Measurements from ENCODE around the gene LCE2D. TPM values are rescaled to one million over a fixed set of nuclear protein-coding genes. Genes with fewer than 3 reads are reported as not detected.

LCE2D gene
- total and polyA plus RNA-seq, 2 of the 4 experiments (the other 2 are of a cell fraction) = not detected

DNA sequence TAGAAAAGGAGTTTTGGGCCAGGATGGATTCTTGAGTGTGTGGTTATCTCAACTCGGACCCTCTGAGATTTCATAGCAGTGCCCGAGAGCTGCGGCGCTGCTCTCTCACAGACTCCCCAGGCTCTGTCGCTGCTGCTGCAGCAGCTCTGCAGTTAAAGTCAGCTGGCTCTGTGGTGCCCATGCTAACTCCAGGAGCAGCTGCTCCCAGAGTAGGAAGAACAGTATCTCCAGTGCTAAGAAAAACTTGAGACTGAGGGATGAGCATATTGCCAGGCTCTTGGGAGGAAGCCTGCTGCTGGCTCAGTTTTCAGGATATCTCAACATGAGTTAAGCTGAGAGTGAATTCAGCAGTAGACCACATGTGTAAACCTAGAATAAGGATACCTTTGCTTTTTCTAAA lies 4.5 kb downstream of the LCE2D start:
- H4K20me1 ChIP-seq (ENCODE audit: insufficient read depth, low read length) = no peaks in the 10 kb centered on the region
- no peak for ATAC-seq (ENCODE audit: low read depth)
- no peak overlapping the region for H2BK20ac ChIP-seq (ENCODE audit: low read depth, low read length)
- H3K27ac ChIP-seq (ENCODE audit: insufficient read depth, low read length) = no peak overlapping the region
- in situ Hi-C loops (cut with MboI; ENCODE audit: low sequenced_read_pairs) = loop anchor here (25.0 kb wide), 1 partner anchor 545 kb away; the partner anchor contains the start of genes LELP1 and PRR9
- H3K23ac ChIP-seq (ENCODE audit: low read depth, low read length) = no peak overlapping the region
- POLR2A ChIA-PET (ENCODE audit: unreplicated experiment) = no interaction called here
- CTCF ChIA-PET = no interaction called here
- no peaks in the 10 kb centered on the region for H3K79me1 ChIP-seq (ENCODE audit: low read depth in 1 of 2, low read length in 2 of 2)
- H2BK120ac ChIP-seq (ENCODE audit: low read depth, low read length) = no peak overlapping the region
- no peak for DNase-seq
- H3K9me1 ChIP-seq (ENCODE audit: insufficient read depth, low read length) = no peaks in the 10 kb centered on the region
- H2AFZ ChIP-seq (replicated peaks; ENCODE audit: low read length, poor library complexity) = no peak overlapping the region
- H3K56ac ChIP-seq (ENCODE audit: extremely low read depth, insufficient read depth, low read length) = no peak overlapping the region
- no peaks in the 10 kb centered on the region for H3K9me3 ChIP-seq (ENCODE audit: control insufficient read depth, insufficient read depth, low read length)
- no TSS peak for BruUV-seq (replicated peaks)
- no peak overlapping the region for H3K4ac ChIP-seq (ENCODE audit: low read depth, low read length)
- no peaks in the 10 kb centered on the region; the same call in 1 of the 2 replicates for H3K27me3 ChIP-seq (ENCODE audit: control insufficient read depth, insufficient read depth, low read length)
- no peak overlapping the region for H3K18ac ChIP-seq (ENCODE audit: low read depth, low read length)
- 83% methylated on average over 4 of the region's 5 CpGs; no CpG with 5 or more reads in 1 of the 2 experiments for WGBS, 2 experiments (ENCODE audit: extremely low coverage in 2 of 2, insufficient read length in 1 of 2)
- no peak overlapping the region for H3K9ac ChIP-seq (ENCODE audit: low read depth, low read length)
- H3K14ac ChIP-seq (replicated peaks; ENCODE audit: low read depth, low read length) = no peak overlapping the region
- no peak overlapping the region for H2BK5ac ChIP-seq (ENCODE audit: low read depth, low read length, poor library complexity, severe bottlenecking)
- H2AK5ac ChIP-seq (ENCODE audit: low read depth, low read length) = no peak overlapping the region
- H2AK9ac ChIP-seq (replicated peaks; ENCODE audit: low read depth, low read length, poor library complexity) = no peak overlapping the region
- no peak for TF ChIP-seq SMC3 (IDR thresholded peaks at IDR 0.05; ENCODE audit: low read depth, low read length)
- no peak for TF ChIP-seq MXI1 (IDR thresholded peaks at IDR 0.05; ENCODE audit: borderline replicate concordance, low read depth, low read length)
- TF ChIP-seq CHD1 (IDR thresholded peaks at IDR 0.05; ENCODE audit: low read depth, low read length) = no peak
- TF ChIP-seq BHLHE40 (IDR thresholded peaks at IDR 0.05; ENCODE audit: low read depth, low read length) = no peak
- TF ChIP-seq NFE2L2 (IDR thresholded peaks at IDR 0.05; ENCODE audit: low read depth, low read length) = no peak
- TF ChIP-seq POLR2A (IDR thresholded peaks at IDR 0.05; ENCODE audit: low read depth, low read length) = no peak
- TF ChIP-seq, protein P1, sequence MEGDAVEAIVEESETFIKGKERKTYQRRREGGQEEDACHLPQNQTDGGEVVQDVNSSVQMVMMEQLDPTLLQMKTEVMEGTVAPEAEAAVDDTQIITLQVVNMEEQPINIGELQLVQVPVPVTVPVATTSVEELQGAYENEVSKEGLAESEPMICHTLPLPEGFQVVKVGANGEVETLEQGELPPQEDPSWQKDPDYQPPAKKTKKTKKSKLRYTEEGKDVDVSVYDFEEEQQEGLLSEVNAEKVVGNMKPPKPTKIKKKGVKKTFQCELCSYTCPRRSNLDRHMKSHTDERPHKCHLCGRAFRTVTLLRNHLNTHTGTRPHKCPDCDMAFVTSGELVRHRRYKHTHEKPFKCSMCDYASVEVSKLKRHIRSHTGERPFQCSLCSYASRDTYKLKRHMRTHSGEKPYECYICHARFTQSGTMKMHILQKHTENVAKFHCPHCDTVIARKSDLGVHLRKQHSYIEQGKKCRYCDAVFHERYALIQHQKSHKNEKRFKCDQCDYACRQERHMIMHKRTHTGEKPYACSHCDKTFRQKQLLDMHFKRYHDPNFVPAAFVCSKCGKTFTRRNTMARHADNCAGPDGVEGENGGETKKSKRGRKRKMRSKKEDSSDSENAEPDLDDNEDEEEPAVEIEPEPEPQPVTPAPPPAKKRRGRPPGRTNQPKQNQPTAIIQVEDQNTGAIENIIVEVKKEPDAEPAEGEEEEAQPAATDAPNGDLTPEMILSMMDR (conservative IDR thresholded peaks at IDR 0.05; ENCODE audit: low read depth, low read length) = no peak
- no peak overlapping the region for H3K4me3 ChIP-seq (ENCODE audit: insufficient read depth, low read depth, low read length)
- intact Hi-C loops (cut with micrococcal nuclease) = no loop called here
- no peak overlapping the region for H4K5ac ChIP-seq (ENCODE audit: low read depth, low read length)
- H3K4me2 ChIP-seq (ENCODE audit: low read depth, low read length) = no peak overlapping the region
- no peaks in the 10 kb centered on the region for H3K4me1 ChIP-seq (ENCODE audit: control insufficient read depth, insufficient read depth, low read length)
- H4K8ac ChIP-seq (ENCODE audit: low read depth in 2 of 2, low read length in 2 of 2) = no peak overlapping the region
- H3K36me3 ChIP-seq (ENCODE audit: control insufficient read depth, insufficient read depth, low read length) = no peaks in the 10 kb centered on the region
- H2BK15ac ChIP-seq (ENCODE audit: low read depth, low read length) = no peak overlapping the region
- no peak overlapping the region for H4K91ac ChIP-seq (ENCODE audit: insufficient read depth, low read depth, low read length)
- dilution Hi-C loops (cut with HindIII; ENCODE audit: low sequenced_read_pairs, unreplicated experiment) = no loop called here
